HEK293T (cell line): ENCODE measurements around the gene COL27A1.
"Not testable (repeated sequence)": the region's sequence is repeated elsewhere in the genome, so short reads cannot be mapped to it uniquely, and the experiment has no call there.

Source experiments
- CTCF ChIA-PET: fragments of 350-600 bp; formaldehyde crosslinking; extraction: SDS; loops from one replicate; lab custom pipeline; 2021; ENCODE audit warnings: antibody characterized with exemption, inconsistent platforms; lab: Yijun Ruan, JAX
- POLR2A ChIA-PET: fragments of 350-600 bp; formaldehyde crosslinking; extraction: SDS; loops from one replicate; lab custom pipeline; 2020; ENCODE audit warnings: antibody characterized with exemption, inconsistent platforms; lab: Yijun Ruan, JAX
- DNase-seq: peaks from one replicate; pipeline ENCODE4 v3.0.0; 2012; ENCODE audit warnings: mixed read lengths; ENCODE audit errors: extremely low spot score
- ARNT ChIP-seq: fragments of 450-650 bp; IDR thresholded peaks from 2 replicates; pipeline ENCODE4 v1.6.1; 2017; ENCODE audit warnings: mild to moderate bottlenecking
- BHLHE40 ChIP-seq: fragments of 450-650 bp; IDR thresholded peaks from 2 replicates; pipeline ENCODE4 v1.6.1; 2016; ENCODE audit warnings: mild to moderate bottlenecking, moderate library complexity, borderline replicate concordance
- CTBP1 ChIP-seq: fragments of 450-650 bp; IDR thresholded peaks from 2 replicates; pipeline ENCODE4 v1.6.1; 2016; ENCODE audit warnings: borderline replicate concordance
- ELF4 ChIP-seq: fragments of 450-650 bp; IDR thresholded peaks from 2 replicates; pipeline ENCODE4 v1.6.1; 2017; ENCODE audit warnings: antibody characterized with exemption
- FOXA1 ChIP-seq: fragments of 450-650 bp; IDR thresholded peaks from 2 replicates; pipeline ENCODE4 v1.6.1; 2016; ENCODE audit warnings: mild to moderate bottlenecking
- FOXK2 ChIP-seq: fragments of 450-650 bp; IDR thresholded peaks from 2 replicates; pipeline ENCODE4 v1.6.1; 2016; ENCODE audit warnings: mild to moderate bottlenecking
- FOXM1 ChIP-seq: fragments of 450-650 bp; IDR thresholded peaks from 2 replicates; pipeline ENCODE4 v1.6.1; 2017; ENCODE audit warnings: mild to moderate bottlenecking, borderline replicate concordance
- HDGF ChIP-seq: fragments of 450-650 bp; IDR thresholded peaks from 2 replicates; pipeline ENCODE4 v1.6.1; 2017; ENCODE audit warnings: antibody characterized with exemption, borderline replicate concordance
- L3MBTL2 ChIP-seq: fragments of 450-650 bp; conservative IDR thresholded peaks from 2 replicates; pipeline ENCODE4 v1.6.1; 2016; ENCODE audit warnings: mild to moderate bottlenecking
- LEF1 ChIP-seq: fragments of 450-650 bp; IDR thresholded peaks from 2 replicates; pipeline ENCODE4 v1.6.1; 2017; ENCODE audit warnings: mild to moderate bottlenecking, borderline replicate concordance
- NFRKB ChIP-seq: fragments of 450-650 bp; IDR thresholded peaks from 2 replicates; pipeline ENCODE4 v1.6.1; 2016; ENCODE audit warnings: mild to moderate bottlenecking, moderate library complexity
- SP1 ChIP-seq: fragments of 450-650 bp; IDR thresholded peaks from 2 replicates; pipeline ENCODE4 v1.6.1; 2017
- SUZ12 ChIP-seq: fragments of 450-650 bp; IDR thresholded peaks from 2 replicates; pipeline ENCODE4 v1.6.1; 2016; ENCODE audit warnings: mild to moderate bottlenecking
- TARDBP ChIP-seq: fragments of 450-650 bp; IDR thresholded peaks from 2 replicates; pipeline ENCODE4 v1.6.1; 2016
- ZNF384 ChIP-seq: fragments of 450-650 bp; IDR thresholded peaks from 2 replicates; pipeline ENCODE4 v1.6.1; 2016
- TF ChIP-seq, protein P1 (sequence below): fragments of 450-650 bp; IDR thresholded peaks from 2 replicates; pipeline ENCODE4 v1.6.1; 2016

Gene COL27A1

DNA sequence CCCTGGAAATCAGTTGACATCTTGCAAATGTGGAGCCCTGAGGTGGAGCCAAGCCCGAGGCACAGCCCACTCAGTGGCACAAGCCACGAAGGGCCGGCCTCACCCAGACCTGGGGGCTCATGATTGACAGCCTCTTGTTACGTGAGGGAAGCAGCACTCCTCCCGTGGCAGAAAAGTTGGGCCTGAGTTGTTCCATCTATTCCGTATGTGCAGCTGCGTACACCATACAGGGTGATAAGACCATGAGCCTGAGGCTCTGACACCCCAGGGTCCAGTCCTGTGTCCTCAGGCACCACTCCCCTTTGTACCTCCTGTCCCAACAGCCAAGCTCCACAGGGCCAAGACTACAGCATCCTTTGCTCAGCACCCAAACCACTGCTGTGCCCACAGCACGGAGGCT, 172.4 kb downstream of the COL27A1 start:
- POLR2A ChIA-PET = no interaction called here
- no peak for DNase-seq
- TF ChIP-seq CTBP1 (no peak), L3MBTL2 (no peak), HDGF (no peak), NFRKB (no peak), ELF4 (no peak), LEF1 (no peak), TARDBP (no peak), ARNT (no peak), BHLHE40 (no peak), ZNF384 (no peak)
- CTCF ChIA-PET = no interaction called here

DNA sequence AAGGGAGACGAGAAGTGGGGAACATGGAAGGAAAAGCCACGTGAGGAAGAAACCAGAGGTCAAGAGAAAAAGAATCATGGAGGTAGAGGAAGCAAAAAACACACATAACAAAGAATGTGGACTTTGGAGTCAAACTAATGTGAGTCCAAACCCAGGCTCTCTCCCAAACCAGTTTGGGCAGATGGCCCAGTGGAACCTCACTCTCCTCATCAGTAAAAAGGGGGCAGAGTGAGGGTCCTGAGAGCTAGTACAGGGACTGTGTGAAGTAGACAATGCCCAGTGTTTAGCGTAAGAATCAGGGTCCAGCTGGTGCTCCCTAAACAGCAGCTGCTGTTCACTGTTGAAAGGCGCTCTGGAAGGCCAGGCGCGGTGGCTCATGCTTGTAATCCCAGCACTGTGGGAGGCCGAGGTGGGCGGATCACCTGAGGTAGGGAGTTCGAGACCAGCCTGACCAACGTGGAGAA, 173.1 kb downstream of the COL27A1 start:
- POLR2A ChIA-PET, CTCF ChIA-PET: not testable (repeated sequence)

DNA sequence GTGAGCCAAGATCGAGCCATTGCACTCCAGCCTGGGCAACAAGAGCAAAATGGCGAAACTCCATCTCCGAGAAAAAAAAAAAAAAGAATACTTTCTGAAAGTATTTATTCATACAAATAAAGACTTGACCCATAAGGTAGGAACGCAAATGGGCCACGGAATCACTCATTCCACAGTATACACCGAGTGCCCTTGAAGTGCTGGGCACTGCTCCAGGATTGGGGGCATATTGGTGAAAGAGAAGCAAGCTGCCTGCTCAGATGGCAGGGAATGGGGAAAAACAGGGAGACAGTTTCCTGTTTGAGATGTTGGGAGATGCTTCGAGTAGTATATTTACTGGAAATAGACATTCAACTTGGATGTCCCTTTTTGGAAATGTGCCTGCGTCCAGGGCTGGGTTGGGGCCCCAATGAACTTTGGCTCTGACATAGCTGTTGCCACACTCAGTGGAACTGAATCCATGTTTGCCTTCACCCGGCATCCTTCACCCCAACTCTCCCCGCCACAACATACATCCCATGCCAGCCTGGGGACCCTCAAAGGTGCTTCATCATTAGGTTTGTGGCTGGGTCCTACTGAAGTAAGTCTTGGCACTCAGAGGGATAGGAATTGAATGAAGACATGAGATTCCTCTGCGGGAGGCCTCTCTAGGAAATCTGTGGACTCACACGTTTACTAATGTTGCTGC, 173.7 kb downstream of the COL27A1 start:
- DNase-seq, POLR2A ChIA-PET, CTCF ChIA-PET: not testable (repeated sequence)

More for the DNA sequence above, 173.1 kb downstream of the COL27A1 start:
- not testable (repeated sequence) for DNase-seq

DNA sequence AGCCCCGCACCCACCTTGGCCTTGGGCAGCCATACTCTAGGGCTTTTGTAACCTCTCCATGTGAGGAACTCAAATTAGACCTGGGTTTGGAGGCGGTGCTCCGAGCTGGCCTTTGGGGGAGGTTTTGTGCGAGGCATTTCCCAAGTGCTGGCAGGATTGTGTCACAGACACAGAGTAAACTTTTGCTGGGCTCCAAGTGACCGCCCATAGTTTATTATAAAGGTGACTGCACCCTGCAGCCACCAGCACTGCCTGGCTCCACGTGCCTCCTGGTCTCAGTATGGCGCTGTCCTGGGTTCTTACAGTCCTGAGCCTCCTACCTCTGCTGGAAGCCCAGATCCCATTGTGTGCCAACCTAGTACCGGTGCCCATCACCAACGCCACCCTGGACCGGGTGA, 174.3 kb downstream of the COL27A1 start, which contains the start of gene ORM2:
Gene ORM2, plus strand, starts transcription at position 245 of the 398 bp plus-strand sequence. Its CDS starts 36 bp downstream, at position 281.
- CTCF ChIA-PET, POLR2A ChIA-PET, DNase-seq: not testable (repeated sequence)

DNA sequence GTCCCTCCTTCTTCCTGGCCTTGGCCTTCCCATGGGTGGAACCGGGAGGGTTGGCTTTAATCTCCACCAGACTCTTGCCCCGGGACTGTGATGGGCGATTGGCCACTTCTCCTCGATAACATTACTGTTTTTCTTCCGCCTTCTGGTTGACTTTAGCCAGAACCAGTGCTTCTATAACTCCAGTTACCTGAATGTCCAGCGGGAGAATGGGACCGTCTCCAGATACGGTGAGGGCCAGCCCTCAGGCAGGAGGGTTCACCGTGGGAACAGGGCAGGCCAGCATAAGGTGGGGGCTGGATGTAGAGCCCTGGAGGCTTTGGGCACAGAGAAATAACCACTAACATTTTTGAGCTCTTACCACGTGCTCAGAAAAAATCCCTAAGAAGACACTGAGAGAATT, 175.3 kb downstream of the COL27A1 start:
- TF ChIP-seq TARDBP = no peak
- no peak for TF ChIP-seq LEF1
- TF ChIP-seq ARNT = no peak
- no peak for TF ChIP-seq SP1
- no peak for TF ChIP-seq HDGF
- TF ChIP-seq ELF4 = no peak
- TF ChIP-seq SUZ12 = no peak
- TF ChIP-seq FOXK2 = no peak
- no peak for TF ChIP-seq FOXA1
- no peak for TF ChIP-seq ZNF384
- TF ChIP-seq, protein P1, sequence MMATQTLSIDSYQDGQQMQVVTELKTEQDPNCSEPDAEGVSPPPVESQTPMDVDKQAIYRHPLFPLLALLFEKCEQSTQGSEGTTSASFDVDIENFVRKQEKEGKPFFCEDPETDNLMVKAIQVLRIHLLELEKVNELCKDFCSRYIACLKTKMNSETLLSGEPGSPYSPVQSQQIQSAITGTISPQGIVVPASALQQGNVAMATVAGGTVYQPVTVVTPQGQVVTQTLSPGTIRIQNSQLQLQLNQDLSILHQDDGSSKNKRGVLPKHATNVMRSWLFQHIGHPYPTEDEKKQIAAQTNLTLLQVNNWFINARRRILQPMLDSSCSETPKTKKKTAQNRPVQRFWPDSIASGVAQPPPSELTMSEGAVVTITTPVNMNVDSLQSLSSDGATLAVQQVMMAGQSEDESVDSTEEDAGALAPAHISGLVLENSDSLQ = no peak
- TF ChIP-seq BHLHE40 = no peak
- TF ChIP-seq L3MBTL2 = no peak
- no peak for TF ChIP-seq FOXM1
- no peak for TF ChIP-seq CTBP1
- CTCF ChIA-PET = interaction anchor here (0.6 kb wide), 1 partner anchor 9 kb away, joined by 3 read pairs; no protein-coding TSS in a partner anchor
- DNase-seq = no peak
- POLR2A ChIA-PET = no interaction called here

DNA sequence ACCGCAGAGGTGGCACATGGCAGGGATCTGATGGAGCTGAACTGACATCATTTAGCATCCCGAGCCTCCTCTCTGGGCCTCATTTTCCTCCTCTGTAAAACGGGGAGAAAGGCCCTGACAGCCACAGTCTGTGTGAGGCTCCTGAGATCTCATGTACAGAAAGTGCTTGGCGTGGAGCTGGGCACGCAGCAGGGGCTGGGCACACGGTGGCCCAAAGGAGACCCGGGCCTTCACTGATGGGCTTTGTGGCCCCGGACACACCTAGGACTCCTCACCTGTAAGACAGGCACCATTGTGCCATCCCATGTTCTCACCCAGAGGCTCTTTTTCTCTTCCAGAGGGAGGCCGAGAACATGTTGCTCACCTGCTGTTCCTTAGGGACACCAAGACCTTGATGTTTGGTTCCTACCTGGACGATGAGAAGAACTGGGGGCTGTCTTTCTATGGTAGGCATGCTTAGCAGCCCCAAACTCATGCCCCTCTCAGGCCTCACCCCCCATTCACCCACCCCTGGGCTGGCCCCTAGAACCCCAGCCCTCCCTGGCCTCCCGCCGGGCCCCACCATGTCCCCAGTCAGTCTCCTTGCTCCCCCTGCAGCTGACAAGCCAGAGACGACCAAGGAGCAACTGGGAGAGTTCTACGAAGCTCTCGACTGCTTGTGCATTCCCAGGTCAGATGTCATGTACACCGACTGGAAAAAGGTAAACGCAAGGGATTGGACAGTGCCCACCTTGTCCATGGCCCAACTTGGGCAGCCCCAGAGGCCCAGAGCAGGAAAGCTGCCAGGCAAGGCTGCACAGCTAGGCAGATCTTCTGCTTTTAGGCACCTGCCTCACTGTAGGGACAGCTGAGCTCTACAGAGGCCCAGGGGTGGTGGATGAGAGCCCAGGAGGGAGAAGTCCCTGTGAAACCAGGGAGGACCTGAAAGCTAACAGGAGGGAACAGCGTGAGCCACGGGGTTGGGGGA, 176.2 kb downstream of the COL27A1 start:
- CTCF ChIA-PET, DNase-seq, POLR2A ChIA-PET: not testable (repeated sequence)

DNA sequence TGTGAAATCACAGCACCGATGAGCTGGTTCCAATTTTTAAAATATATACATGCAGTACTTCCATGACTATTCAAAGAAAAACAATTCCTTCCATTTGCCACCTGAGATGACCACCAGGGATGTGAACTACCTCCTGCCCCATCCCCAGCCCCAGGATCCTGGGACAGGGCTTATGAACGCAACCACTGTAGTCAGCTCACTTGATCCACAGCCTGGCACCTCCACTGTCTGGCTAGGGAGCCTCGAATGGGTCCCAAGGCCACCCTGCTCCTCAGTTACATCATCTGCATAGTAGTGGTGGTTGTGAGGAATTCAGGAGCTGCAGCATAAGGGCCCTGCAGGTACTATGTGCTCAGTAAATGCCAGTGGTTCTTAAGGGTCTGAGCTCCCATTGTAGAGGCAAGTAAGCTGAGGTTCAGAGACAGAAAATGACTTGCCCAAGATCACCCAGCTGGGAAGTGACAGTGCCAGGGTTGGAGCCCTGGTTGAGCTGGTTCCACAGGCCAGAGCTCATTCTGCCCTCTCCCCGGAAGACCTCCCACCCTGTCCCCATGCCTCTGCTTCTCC, 177.2 kb downstream of the COL27A1 start:
- CTCF ChIA-PET, POLR2A ChIA-PET, DNase-seq: not testable (repeated sequence)

GRCh38 chr9:114333718-114334117, 178.4 kb downstream of the COL27A1 start:
- DNase-seq, POLR2A ChIA-PET, CTCF ChIA-PET: not testable (repeated sequence)

- CTCF ChIA-PET = no interaction called here
- DNase-seq = no peak
- POLR2A ChIA-PET = no interaction called here
- TF ChIP-seq FOXA1 (no peak), LEF1 (no peak), SUZ12 (no peak), L3MBTL2 (no peak), ELF4 (no peak), ARNT (no peak), BHLHE40 (no peak), HDGF (no peak), FOXK2 (no peak), NFRKB (no peak), FOXM1 (no peak), TARDBP (no peak), SP1 (no peak)
Measured at GRCh38 chr9:114334490-114334889, 179.2 kb downstream of the COL27A1 start.
